Skin epidermis (tissue), 12 donors: ENCODE measurements around the gene PRG3.

ENCODE experiments used
- H3K27ac ChIP-seq, 21 experiments: fragments of 200-600 bp; sonication (generic) in 11 of 21; one replicate each; pipeline ENCODE4 v1.5.0; 2020; ENCODE audit warnings: mild to moderate bottlenecking in 3 of 21, inconsistent platforms in 2 of 21, moderate library complexity in 2 of 21
- H3K4me3 ChIP-seq, 7 experiments: fragments of 200-600 bp; sonication (generic) in 2 of 7; one replicate each; pipeline ENCODE4 v1.5.0; 2020; ENCODE audit warnings: inconsistent platforms in 2 of 7, mild to moderate bottlenecking in 2 of 7, moderate library complexity in 1 of 7

PRG3 gene

GRCh38 chr11:57392763-57393105 is 11.8 kb upstream of the PRG3 start:
- Histone ChIP-seq H3K4me3 (no peak overlapping the region), H3K27ac (no peak overlapping the region)

GRCh38 chr11:57392066-57392762 is 11.3 kb upstream of the PRG3 start:
- no peak overlapping the region for H3K4me3 ChIP-seq
- H3K27ac ChIP-seq = no peak overlapping the region

DNA sequence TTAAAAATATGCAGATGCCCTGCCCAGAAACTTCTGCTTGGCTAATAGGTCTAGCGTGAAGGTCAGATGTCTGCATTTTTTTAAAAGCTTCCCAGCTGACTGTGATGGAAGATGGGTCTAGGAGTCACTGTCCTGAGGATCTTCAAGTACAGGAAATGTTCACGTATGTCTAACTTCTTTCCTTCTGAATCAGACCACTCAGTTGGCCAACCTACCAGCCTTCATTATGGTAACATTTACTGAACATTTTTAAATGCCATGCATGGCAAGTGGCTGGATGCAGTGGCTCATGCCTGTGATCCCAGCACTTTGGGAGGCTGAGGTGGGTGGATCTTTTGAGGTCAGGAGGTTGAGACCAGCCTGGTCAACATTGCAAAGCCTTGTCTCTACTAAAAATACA is 10.6 kb upstream of the PRG3 start:
- H3K27ac ChIP-seq = no peak overlapping the region
- no peak overlapping the region for H3K4me3 ChIP-seq

- H3K27ac ChIP-seq = no peak overlapping the region
- no peak overlapping the region for H3K4me3 ChIP-seq
These were observed 10.2 kb upstream of the PRG3 start for GRCh38 chr11:57391111-57391510.

GRCh38 chr11:57390535-57390934 is 9.6 kb upstream of the PRG3 start, which contains the start of gene PRG2:
TSS of gene PRG2 (minus strand) at chr11:57390650. CDS start at chr11:57389944, 706 bp downstream.
- Histone ChIP-seq H3K4me3 (no peak within 1 kb of the TSS), H3K27ac (no peak within 1 kb of the TSS)

DNA sequence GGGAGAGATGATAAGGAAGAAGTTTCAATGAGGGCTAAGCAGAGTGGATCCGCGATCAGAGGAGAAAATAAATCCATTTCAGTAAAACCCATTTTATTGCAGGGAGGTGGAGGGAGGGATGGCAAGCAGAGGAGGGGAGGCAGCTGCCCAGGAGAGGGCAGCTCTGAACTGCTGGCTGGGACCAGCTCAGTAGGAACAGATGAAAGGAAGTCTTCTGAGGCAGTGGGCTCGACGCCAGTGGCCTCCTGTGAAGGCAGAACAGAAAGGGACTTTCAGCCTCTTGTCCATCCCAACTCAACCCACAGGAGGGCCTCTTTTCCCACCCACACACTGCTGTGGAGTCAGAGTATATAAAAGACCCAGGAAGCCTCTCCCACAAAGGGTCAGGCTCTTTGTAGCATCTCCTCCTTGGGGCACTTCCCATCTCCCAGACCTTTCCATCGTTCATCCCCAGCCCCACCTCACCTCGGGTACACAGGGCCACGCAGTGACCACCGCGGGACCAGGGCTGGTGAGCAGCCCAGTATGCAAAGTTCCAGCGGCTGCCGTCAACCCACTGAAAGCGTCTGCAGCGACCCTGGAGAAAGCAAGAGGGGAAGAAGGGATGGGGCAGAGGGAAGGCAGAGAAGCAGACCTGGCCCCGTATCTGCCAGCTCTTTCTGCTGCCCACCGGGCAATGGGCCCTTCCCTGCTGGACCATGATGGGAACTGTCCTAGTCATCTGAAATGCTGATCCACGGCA is 6.5 kb upstream of the PRG3 start:
- Histone ChIP-seq H3K4me3 (no peak overlapping the region), H3K27ac (no peak overlapping the region)

GRCh38 chr11:57386178-57386940 is 5.4 kb upstream of the PRG3 start:
- Histone ChIP-seq H3K4me3 (no peak overlapping the region), H3K27ac (no peak overlapping the region)

DNA sequence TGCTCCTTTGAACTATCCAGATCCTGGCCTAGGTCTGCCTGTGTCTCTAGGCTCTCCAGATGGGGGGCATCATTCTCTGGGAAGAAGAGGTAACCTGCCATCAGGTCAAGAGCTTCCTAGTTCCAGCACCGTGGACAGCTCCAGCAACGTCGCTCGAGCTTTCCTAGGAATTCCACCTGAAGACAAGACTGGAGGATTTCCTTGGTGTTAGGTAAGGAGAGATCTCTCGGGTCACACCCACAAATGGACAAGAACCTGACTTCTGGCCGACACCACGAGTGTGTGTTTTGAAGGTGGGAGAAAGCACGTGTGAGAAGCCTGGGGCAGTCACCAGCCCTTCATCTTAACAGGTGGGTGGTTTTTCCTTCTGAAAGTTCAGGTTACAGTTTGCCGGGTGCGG is 1.2 kb downstream of the PRG3 start:
- no peak overlapping the region for H3K27ac ChIP-seq

GRCh38 chr11:57378186-57378585 is 2.8 kb downstream of the PRG3 start:
- Histone ChIP-seq H3K27ac (no peak overlapping the region), H3K4me3 (no peak overlapping the region)

More for the DNA sequence above, 1.2 kb downstream of the PRG3 start:
- H3K4me3 ChIP-seq = no peak overlapping the region

DNA sequence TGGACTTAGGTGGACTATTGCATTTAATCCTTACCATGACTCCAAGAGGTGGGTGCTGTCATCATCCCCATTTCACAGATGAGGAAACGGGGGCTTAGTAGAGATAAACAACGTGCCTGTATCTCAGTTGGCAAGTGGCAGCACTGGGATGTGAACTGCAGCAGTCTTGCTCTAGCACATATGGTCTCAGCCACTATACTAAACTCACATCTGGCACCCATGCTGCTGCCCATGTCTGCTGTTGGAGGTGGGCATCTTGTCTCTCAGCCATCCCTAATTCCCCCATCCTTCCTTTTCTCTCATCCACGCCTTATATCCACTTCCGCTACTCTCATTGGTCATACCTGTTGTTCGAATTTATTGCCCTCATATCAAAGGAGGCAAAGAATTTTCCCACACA is 3.8 kb downstream of the PRG3 start:
- H3K27ac ChIP-seq = no peak overlapping the region
- no peak overlapping the region for H3K4me3 ChIP-seq

DNA sequence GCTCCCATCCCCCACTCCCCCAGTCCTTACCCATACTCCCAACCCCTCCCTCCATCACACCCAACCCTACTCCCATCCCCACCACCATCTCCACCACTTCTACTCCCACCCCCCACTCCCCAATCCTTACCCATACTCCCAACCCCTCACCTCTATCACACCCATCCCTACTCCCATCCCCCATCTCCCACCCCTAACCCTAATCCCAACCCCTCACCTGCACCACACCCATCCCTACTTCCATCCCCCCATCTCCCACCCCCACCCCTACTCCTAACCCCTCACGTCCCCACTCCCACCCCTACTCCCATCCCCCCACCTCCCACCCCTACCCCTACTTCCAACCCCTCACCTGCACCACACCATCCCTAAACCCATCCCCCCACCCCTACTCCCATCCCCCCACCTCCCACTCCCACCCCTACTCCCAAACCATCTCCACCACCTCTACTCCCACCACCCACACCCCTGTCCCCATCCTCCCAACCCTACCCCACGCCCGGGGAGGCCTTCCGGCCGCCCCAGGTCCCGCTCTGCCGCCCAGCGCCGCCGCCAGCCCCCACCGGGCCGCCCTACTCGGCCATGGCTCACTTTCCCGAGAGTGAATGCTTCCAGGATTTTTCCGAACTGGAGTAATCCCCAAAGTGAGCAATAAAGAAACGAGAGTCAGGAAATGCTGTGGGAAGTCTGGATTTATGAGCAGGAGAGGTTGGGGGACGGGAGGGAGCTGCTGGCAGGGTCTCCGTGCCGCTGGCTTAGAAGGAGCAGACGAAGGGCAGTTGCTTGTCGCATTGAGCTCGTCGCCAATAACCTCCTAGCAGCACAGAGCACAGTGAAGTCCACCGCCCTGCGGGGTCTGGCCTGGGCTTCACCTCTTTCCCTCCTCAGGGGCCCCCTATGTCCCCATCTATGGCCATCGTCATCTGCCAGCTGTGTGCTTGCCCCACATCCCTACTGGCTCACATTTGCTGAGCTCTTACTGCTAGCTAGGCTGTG is 4.6 kb downstream of the PRG3 start:
- Histone ChIP-seq H3K27ac (no peak overlapping the region), H3K4me3 (no peak overlapping the region)

- H3K27ac ChIP-seq = no peak overlapping the region
- H3K4me3 ChIP-seq = no peak overlapping the region
These were observed 5.5 kb downstream of the PRG3 start for GRCh38 chr11:57375490-57375889.

DNA sequence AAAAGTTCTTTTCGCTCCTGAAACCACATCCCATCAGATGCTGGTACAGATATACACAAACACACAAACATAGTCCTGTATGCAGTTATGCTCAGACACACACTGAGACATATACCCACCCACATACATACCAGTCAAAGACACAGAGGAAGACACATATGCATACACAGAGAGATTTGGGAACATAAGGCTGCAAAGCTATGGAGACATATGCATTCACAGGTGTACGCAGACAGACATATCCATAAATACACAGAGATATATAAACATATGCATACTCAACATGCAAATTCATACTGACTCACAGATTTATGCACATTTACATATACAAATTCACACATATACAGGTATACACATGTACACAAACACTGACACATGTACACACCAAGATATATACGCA is 6.0 kb downstream of the PRG3 start:
- H3K4me3 ChIP-seq = no peak overlapping the region
- H3K27ac ChIP-seq = no peak overlapping the region

DNA sequence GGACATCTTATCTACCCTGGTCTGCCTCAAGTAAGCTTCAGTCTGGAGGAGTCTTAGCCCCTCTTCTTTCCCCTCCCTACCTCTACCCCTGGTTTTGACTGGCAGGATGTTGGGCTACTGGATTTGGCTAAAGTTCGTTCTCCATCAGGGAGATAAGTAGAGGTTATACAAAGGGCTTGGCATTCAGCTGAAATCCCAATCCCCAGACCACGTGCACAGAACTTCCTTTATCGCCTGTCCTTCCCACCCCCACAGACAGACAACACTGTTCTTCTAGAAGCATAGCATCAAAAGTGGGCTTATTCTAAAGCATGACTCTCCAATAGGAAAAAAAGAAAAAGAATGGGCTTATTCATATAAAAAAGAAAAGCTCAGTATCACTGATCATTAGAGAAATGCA is 7.8 kb downstream of the PRG3 start:
- H3K4me3 ChIP-seq = no peak overlapping the region
- H3K27ac ChIP-seq = no peak overlapping the region

GRCh38 chr11:57370941-57371340 is 10.0 kb downstream of the PRG3 start:
- H3K4me3 ChIP-seq = no peak overlapping the region
- no peak overlapping the region for H3K27ac ChIP-seq

- Histone ChIP-seq H3K4me3 (no peak overlapping the region), H3K27ac (no peak overlapping the region)
These were observed 10.7 kb downstream of the PRG3 start for GRCh38 chr11:57370251-57370650.

GRCh38 chr11:57368845-57369232 is 12.1 kb downstream of the PRG3 start:
- Histone ChIP-seq H3K4me3 (no peak overlapping the region), H3K27ac (no peak overlapping the region)

GRCh38 chr11:57368106-57368844 is 12.7 kb downstream of the PRG3 start:
- H3K27ac ChIP-seq = no peak overlapping the region
- no peak overlapping the region for H3K4me3 ChIP-seq
